ENCODE measurements around the gene ITGB7. TPM values are rescaled to one million over a fixed set of nuclear protein-coding genes. Genes with fewer than 3 reads are reported as not detected.

ITGB7 gene
- total and polyA plus RNA-seq, 9 of the 15 experiments (the other 6 are each of a cell fraction or from before 2014, with no cell fraction given) = 0.06 to 2.0 (median 0.67) TPM

Small RNA genes lying within 50 kb of the gene (small RNA-seq; reads per million reads assigned to genes)
- 0.15 reads per million for gene HIGD1AP1

Other genes with a start within 250 kb of the ITGB7 start
Only the 7 nearest of the 17 such genes appear.
- not detected in 2 replicates for gene SOAT2, start 103.8 kb downstream of the ITGB7 start, total RNA-seq (2014; rRNA removed)
- gene SOAT2, start 103.8 kb downstream of the ITGB7 start, total RNA-seq (2014; rRNA removed; fragmentation: Illumina TruSeq; extraction: Trizol) = not detected in 2 replicates
- not detected in 2 replicates for gene SOAT2, start 103.8 kb downstream of the ITGB7 start, total RNA-seq (2015; rRNA removed; fragmentation: Illumina TruSeq; extraction: Trizol)
- gene SOAT2, start 103.8 kb downstream of the ITGB7 start, total RNA-seq (2021) = not detected in 2 replicates
- gene SOAT2, start 103.8 kb downstream of the ITGB7 start, polyA plus RNA-seq (2011; rRNA removed) = not detected in 2 replicates
- not detected in 2 replicates for gene SOAT2, start 103.8 kb downstream of the ITGB7 start, polyA plus RNA-seq (2014; fragmentation: Illumina TruSeq; extraction: Trizol)
- gene SOAT2, start 103.8 kb downstream of the ITGB7 start, polyA plus RNA-seq (2014; fragmentation: Nextera tagmentation; extraction: Ambion mirVana) = not detected
- 0.04 TPM in 1 of 2 replicates, not detected in the other for gene SOAT2, start 103.8 kb downstream of the ITGB7 start, polyA plus RNA-seq (2014; rRNA removed)
- 15.1 and 16.1 TPM in 2 replicates for gene ZNF740, start 26.5 kb downstream of the ITGB7 start, total RNA-seq (2014; rRNA removed)
- gene ZNF740, start 26.5 kb downstream of the ITGB7 start, total RNA-seq (2014; rRNA removed; fragmentation: Illumina TruSeq; extraction: Trizol) = 18.6 and 19.9 TPM in 2 replicates
- 13.3 and 13.6 TPM in 2 replicates for gene ZNF740, start 26.5 kb downstream of the ITGB7 start, total RNA-seq (2015; rRNA removed; fragmentation: Illumina TruSeq; extraction: Trizol)
- gene ZNF740, start 26.5 kb downstream of the ITGB7 start, total RNA-seq (2021) = 39.6 and 46.4 TPM in 2 replicates
- gene ZNF740, start 26.5 kb downstream of the ITGB7 start, polyA plus RNA-seq (2011; rRNA removed) = 33.1 and 34.9 TPM in 2 replicates
- gene ZNF740, start 26.5 kb downstream of the ITGB7 start, polyA plus RNA-seq (2014; fragmentation: Illumina TruSeq; extraction: Trizol) = 19.2 and 21.0 TPM in 2 replicates
- gene ZNF740, start 26.5 kb downstream of the ITGB7 start, polyA plus RNA-seq (2014; fragmentation: Nextera tagmentation; extraction: Ambion mirVana) = 1 to 10 TPM in 1 of 2 experiments, under 1 TPM in 1; 0.57 to 1.4 TPM
- gene ZNF740, start 26.5 kb downstream of the ITGB7 start, polyA plus RNA-seq (2014; rRNA removed) = 20.6 and 22.1 TPM in 2 replicates
- gene CSAD, start 26.3 kb downstream of the ITGB7 start, total RNA-seq (2014; rRNA removed) = 8.1 and 8.5 TPM in 2 replicates
- gene CSAD, start 26.3 kb downstream of the ITGB7 start, total RNA-seq (2014; rRNA removed; fragmentation: Illumina TruSeq; extraction: Trizol) = 5.7 and 8.1 TPM in 2 replicates
- 6.7 and 7.0 TPM in 2 replicates for gene CSAD, start 26.3 kb downstream of the ITGB7 start, total RNA-seq (2015; rRNA removed; fragmentation: Illumina TruSeq; extraction: Trizol)
- 10.3 and 10.9 TPM in 2 replicates for gene CSAD, start 26.3 kb downstream of the ITGB7 start, total RNA-seq (2021)
- gene CSAD, start 26.3 kb downstream of the ITGB7 start, polyA plus RNA-seq (2011; rRNA removed) = 19.6 and 26.6 TPM in 2 replicates
- 11.1 and 16.8 TPM in 2 replicates for gene CSAD, start 26.3 kb downstream of the ITGB7 start, polyA plus RNA-seq (2014; fragmentation: Illumina TruSeq; extraction: Trizol)
- 1 to 10 TPM; 1.8 to 2.4 TPM for gene CSAD, start 26.3 kb downstream of the ITGB7 start, polyA plus RNA-seq (2014; fragmentation: Nextera tagmentation; extraction: Ambion mirVana)
- 17.1 TPM in 2 replicates for gene CSAD, start 26.3 kb downstream of the ITGB7 start, polyA plus RNA-seq (2014; rRNA removed)
- gene RARG, start 25.0 kb upstream of the ITGB7 start, total RNA-seq (2014; rRNA removed) = 1.9 and 3.3 TPM in 2 replicates
- 1.8 and 3.1 TPM in 2 replicates for gene RARG, start 25.0 kb upstream of the ITGB7 start, total RNA-seq (2014; rRNA removed; fragmentation: Illumina TruSeq; extraction: Trizol)
- 3.8 and 4.7 TPM in 2 replicates for gene RARG, start 25.0 kb upstream of the ITGB7 start, total RNA-seq (2015; rRNA removed; fragmentation: Illumina TruSeq; extraction: Trizol)
- gene RARG, start 25.0 kb upstream of the ITGB7 start, total RNA-seq (2021) = 7.6 and 9.4 TPM in 2 replicates
- 4.1 and 4.7 TPM in 2 replicates for gene RARG, start 25.0 kb upstream of the ITGB7 start, polyA plus RNA-seq (2011; rRNA removed)
- gene RARG, start 25.0 kb upstream of the ITGB7 start, polyA plus RNA-seq (2014; fragmentation: Illumina TruSeq; extraction: Trizol) = 6.0 and 7.8 TPM in 2 replicates
- gene RARG, start 25.0 kb upstream of the ITGB7 start, polyA plus RNA-seq (2014; fragmentation: Nextera tagmentation; extraction: Ambion mirVana) = under 1 TPM; 0.18 to 0.36 TPM
- 4.9 and 6.5 TPM in 2 replicates for gene RARG, start 25.0 kb upstream of the ITGB7 start, polyA plus RNA-seq (2014; rRNA removed)
- 18.7 and 22.9 TPM in 2 replicates for gene ESPL1, start 61.0 kb upstream of the ITGB7 start, total RNA-seq (2014; rRNA removed)
- gene ESPL1, start 61.0 kb upstream of the ITGB7 start, total RNA-seq (2014; rRNA removed; fragmentation: Illumina TruSeq; extraction: Trizol) = 8.8 and 10.3 TPM in 2 replicates
- gene ESPL1, start 61.0 kb upstream of the ITGB7 start, total RNA-seq (2015; rRNA removed; fragmentation: Illumina TruSeq; extraction: Trizol) = 18.8 and 19.0 TPM in 2 replicates
- 47.9 and 55.0 TPM in 2 replicates for gene ESPL1, start 61.0 kb upstream of the ITGB7 start, total RNA-seq (2021)
- 17.3 and 26.6 TPM in 2 replicates for gene ESPL1, start 61.0 kb upstream of the ITGB7 start, polyA plus RNA-seq (2011; rRNA removed)
- 29.0 and 29.5 TPM in 2 replicates for gene ESPL1, start 61.0 kb upstream of the ITGB7 start, polyA plus RNA-seq (2014; fragmentation: Illumina TruSeq; extraction: Trizol)
- 1 to 10 TPM; 1.2 to 1.6 TPM for gene ESPL1, start 61.0 kb upstream of the ITGB7 start, polyA plus RNA-seq (2014; fragmentation: Nextera tagmentation; extraction: Ambion mirVana)
- gene ESPL1, start 61.0 kb upstream of the ITGB7 start, polyA plus RNA-seq (2014; rRNA removed) = 19.4 and 23.9 TPM in 2 replicates
- gene PFDN5, start 88.3 kb upstream of the ITGB7 start, total RNA-seq (2014; rRNA removed) = 395 and 475 TPM in 2 replicates
- gene PFDN5, start 88.3 kb upstream of the ITGB7 start, total RNA-seq (2014; rRNA removed; fragmentation: Illumina TruSeq; extraction: Trizol) = 742 and 748 TPM in 2 replicates
- 576 and 603 TPM in 2 replicates for gene PFDN5, start 88.3 kb upstream of the ITGB7 start, total RNA-seq (2015; rRNA removed; fragmentation: Illumina TruSeq; extraction: Trizol)
- 361 and 366 TPM in 2 replicates for gene PFDN5, start 88.3 kb upstream of the ITGB7 start, total RNA-seq (2021)
- gene PFDN5, start 88.3 kb upstream of the ITGB7 start, polyA plus RNA-seq (2011; rRNA removed) = 988 and 1,156 TPM in 2 replicates
- gene PFDN5, start 88.3 kb upstream of the ITGB7 start, polyA plus RNA-seq (2014; fragmentation: Illumina TruSeq; extraction: Trizol) = 540 and 563 TPM in 2 replicates
- gene PFDN5, start 88.3 kb upstream of the ITGB7 start, polyA plus RNA-seq (2014; fragmentation: Nextera tagmentation; extraction: Ambion mirVana) = 1,000 to 10,000 TPM; 1,505 to 1,636 TPM
- gene PFDN5, start 88.3 kb upstream of the ITGB7 start, polyA plus RNA-seq (2014; rRNA removed) = 707 and 867 TPM in 2 replicates
- 1.8 and 2.9 TPM in 2 replicates for gene MYG1, start 92.4 kb upstream of the ITGB7 start, total RNA-seq (2014; rRNA removed)
- 0.86 and 1.1 TPM in 2 replicates for gene MYG1, start 92.4 kb upstream of the ITGB7 start, total RNA-seq (2014; rRNA removed; fragmentation: Illumina TruSeq; extraction: Trizol)
- gene MYG1, start 92.4 kb upstream of the ITGB7 start, total RNA-seq (2015; rRNA removed; fragmentation: Illumina TruSeq; extraction: Trizol) = 3.0 and 3.3 TPM in 2 replicates
- gene MYG1, start 92.4 kb upstream of the ITGB7 start, total RNA-seq (2021) = 3.9 and 4.6 TPM in 2 replicates
- 3.0 and 7.2 TPM in 2 replicates for gene MYG1, start 92.4 kb upstream of the ITGB7 start, polyA plus RNA-seq (2011; rRNA removed)
- 1.7 and 2.1 TPM in 2 replicates for gene MYG1, start 92.4 kb upstream of the ITGB7 start, polyA plus RNA-seq (2014; fragmentation: Illumina TruSeq; extraction: Trizol)
- 1 to 10 TPM in 1 of 2 experiments, under 1 TPM in 1; 0.45 to 1.3 TPM for gene MYG1, start 92.4 kb upstream of the ITGB7 start, polyA plus RNA-seq (2014; fragmentation: Nextera tagmentation; extraction: Ambion mirVana)
- gene MYG1, start 92.4 kb upstream of the ITGB7 start, polyA plus RNA-seq (2014; rRNA removed) = 4.9 and 5.6 TPM in 2 replicates